Measurements from ENCODE around the gene SNRNP25.
"Not testable (repeated sequence)": the region's sequence is repeated elsewhere in the genome, so short reads cannot be mapped to it uniquely, and the experiment has no call there.

The SNRNP25 gene

GRCh38 chr16:42069-42457, 11.6 kb upstream of the SNRNP25 start:
- no peak for DNase-seq

GRCh38 chr16:42691-43090, 10.9 kb upstream of the SNRNP25 start:
- no peak for DNase-seq

DNA sequence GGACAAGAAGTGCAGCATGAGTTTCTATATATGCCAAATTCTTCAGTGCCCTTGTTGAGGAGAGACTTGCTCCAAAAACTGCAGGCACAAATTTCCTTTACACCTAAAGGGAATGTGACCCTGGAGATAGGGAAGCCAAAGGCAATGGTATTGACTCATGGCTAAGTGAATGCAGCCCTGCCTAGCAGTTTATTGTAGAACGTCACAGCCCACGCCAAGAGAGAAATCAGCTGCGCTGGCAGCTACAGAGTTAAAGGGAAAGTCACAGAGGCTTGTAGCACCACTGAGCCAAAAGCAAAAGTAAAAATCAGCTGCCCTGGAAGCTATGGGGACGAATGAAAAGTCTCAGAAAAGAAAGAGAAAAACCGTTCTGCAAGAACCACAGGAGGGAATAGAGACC, 10.3 kb upstream of the SNRNP25 start:
- DNase-seq: no peak

DNA sequence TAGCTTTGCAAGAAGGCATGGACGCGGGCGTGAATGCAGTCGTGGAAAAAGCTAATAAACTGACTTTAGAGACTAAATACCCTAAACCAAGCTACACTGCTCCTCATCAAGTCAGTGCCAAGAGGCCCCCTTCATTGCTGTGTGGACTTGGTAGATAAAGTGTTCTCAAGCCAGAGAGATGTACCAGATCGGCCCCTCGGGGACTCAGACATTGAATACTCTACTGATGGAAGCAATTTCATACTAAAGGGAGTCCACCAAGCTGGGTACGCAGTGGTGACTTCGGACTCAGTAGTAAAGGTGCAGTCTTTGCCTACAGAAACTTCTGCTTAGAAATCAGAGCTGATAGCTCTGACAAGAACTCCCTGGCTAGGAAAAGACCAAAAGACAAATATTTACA, 9.0 kb upstream of the SNRNP25 start:
- no peak for DNase-seq

GRCh38 chr16:45454-45853, 8.2 kb upstream of the SNRNP25 start:
- DNase-seq: no peak

- not testable (repeated sequence) for DNase-seq
Measured at GRCh38 chr16:46510-46909, 7.1 kb upstream of the SNRNP25 start.

- no peak for DNase-seq
Measured at GRCh38 chr16:47234-47633, 6.4 kb upstream of the SNRNP25 start.

DNA sequence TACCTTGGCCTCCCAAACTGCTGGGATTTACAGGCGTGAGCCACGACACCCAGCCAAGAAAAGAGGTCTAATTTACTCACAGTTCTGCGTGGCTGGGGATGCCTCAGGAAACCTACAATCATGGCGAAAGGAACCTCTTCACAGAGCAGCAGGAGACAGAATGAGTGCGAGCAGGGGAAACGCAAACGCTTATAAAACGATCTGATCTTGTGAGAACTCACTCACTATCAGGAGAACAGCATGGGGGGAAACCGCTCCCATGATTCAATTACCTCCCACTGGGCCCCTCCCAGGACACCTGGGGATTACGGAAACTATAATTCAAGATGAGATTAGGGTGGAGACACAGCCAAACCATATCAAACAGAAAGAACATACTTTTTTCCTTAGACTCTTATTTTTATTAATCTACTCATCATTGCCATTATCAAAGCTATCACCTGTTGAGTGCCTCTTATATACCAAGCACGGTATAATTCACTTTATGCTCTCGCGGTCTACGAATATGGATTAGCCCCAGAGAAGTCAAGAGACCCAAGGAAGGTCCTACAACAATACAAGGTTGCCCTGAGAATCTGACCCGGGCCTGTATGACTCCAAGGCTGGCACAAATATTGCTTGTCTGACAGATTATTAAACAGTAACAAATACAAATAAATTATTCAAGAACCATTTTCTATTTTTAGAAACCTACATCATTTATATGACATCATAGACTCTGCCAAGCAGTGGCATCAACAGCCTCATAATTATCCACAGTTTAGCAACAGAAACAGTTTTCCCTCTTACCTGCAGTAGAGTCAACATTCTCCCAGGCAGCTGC, 2.6 kb upstream of the SNRNP25 start:
- DNase-seq: no peak

DNA sequence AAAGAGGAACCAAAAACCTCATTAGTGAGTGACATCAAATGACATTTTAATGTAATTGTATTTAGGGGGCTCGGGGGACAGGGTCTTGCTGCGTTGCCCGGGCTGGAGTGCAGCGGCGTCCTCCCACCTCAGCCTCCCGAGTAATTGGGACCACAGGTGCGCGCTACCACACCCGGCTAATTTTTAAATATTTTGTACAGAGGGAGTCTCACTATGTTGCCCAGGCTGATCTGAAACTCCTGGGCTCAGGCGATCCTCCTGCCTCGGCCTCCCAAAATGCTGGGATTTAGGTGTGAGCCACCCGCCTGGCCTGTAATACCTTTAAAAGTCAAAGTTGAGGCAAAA, 581 bp downstream of the SNRNP25 start:
- no peak for DNase-seq

GRCh38 chr16:55571-56136, 2.0 kb downstream of the SNRNP25 start:
- DNase-seq: no peak

GRCh38 chr16:56231-56927, 2.8 kb downstream of the SNRNP25 start:
- DNase-seq: no peak

- no peak for DNase-seq
Measured at GRCh38 chr16:57711-58110, 4.1 kb downstream of the SNRNP25 start.

- DNase-seq: no peak
Measured at GRCh38 chr16:58491-59439, 5.1 kb downstream of the SNRNP25 start.

- no peak for DNase-seq
Measured at GRCh38 chr16:59440-60059, 5.9 kb downstream of the SNRNP25 start.

- no peak for DNase-seq
Measured at GRCh38 chr16:60166-60565, 6.5 kb downstream of the SNRNP25 start.

DNA sequence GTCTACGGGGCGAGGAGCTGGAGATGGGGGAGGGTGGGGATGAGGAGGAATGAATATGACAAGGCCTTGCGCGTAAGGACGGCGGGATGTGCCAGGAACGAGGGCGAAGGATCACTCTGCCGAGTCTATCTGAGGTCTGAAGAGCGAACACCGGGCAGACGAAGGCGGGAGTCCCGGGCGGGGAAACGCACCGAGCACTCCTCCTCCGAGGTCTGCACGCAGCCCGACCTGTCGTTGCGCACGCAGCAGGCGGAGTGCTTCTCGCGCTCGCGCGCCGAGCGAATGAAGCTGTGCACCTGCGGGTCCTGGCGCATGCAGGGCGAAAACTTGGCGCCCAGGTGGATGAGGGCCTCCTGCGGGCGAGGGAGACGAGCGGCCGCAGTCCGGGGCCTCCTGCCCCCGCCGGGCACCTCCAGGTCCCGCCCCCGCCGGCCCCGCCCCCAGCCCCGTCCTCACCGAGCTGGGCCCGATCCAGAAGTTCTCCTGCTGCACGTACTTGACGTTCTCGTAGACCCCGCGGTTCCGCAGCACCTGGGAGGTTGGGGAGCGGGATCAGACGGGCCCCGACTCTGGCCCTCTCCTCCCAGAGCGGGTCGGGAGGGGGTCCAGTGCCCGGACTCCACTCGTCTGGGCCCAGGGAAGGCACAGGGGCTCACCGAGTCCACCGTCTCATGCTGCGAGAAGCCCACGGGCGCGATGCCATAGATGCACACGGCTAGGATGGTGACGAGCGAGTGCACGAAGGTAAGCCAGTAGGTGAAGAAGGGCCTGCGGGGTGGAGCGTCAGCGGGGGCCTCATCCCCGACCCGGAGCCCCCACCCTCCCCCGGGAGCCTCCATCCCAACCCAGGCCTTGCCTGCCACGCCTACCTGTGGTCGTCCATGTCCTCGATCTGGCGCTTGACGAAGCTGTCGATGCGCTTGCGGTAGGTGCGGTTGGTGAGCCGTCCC, 7.6 kb downstream of the SNRNP25 start:
- no peak for DNase-seq

DNA sequence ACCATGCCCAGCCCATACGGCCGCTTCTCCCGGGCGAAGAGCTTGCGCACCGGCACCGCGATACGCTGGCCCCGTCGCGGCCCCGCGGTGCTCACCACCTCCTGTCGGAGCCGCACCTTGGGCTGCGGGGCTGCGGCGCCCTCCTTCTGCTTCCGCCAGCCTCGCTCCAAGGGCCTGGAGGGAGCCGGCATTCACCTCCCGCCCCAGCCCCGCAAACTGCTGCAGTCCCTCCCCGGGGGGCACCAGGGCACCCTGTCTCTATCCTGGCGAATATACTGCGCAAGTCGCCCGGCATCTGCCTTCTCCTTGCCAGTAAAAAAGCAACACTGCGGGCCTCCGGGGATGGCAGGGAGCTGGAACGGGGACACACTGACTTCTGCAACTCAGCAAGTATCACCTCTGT, 8.3 kb downstream of the SNRNP25 start:
- no peak for DNase-seq

DNA sequence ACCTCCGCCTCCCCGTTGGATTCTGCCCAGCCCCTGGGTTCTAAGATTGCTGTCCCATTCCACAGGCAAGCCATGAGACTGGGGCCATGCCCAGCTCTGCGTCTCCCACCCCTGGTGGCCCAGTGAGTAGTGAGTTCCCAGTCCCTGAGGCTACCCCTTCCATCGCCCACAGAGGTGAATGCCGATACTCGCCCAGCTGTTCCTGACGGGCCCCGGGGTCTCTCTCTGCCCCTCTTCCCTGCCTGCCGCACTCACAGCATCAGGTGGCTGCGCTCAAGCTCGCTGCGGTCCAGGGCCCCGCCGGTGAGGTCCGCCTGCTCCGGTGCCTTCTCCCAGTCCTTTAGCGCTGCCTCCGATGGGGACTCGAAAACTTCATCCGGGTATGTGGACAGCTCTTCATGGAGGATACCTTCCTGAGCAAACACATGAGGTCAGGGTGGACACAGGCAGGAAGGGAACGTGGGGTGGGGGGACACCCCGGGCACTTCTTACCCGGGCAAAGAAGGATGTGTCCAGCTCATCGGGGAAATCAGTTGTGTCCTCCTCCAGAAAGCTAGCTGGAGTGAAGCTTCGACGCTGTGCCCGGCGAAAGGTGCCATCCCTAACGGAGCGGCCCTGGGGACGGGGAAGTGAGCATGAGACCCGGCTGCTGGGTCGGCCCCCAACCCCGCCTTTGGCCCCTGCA, 8.8 kb downstream of the SNRNP25 start:
- DNase-seq: no peak

- no peak for DNase-seq
Measured at GRCh38 chr16:62968-63391, 9.4 kb downstream of the SNRNP25 start.

DNA sequence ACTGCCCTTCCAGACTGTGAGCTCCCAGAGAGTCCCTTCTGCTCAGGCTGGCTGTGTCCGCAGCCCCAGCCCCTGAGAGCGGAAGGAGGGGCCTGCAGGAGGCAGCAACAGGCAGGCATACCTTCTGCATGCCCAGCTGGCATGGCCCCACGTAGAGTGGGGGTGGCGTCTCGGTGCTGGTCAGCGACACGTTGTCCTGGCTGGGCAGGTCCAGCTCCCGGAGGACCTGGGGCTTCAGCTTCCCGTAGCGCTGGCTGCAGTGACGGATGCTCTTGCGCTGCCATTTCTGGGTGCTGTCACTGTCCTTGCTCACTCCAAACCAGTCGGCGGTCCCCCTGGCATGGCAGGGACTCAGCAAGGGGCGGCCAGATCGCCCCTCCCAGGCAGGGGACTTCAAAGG, 9.8 kb downstream of the SNRNP25 start:
- no peak for DNase-seq
